HG02642 (cell line): ENCODE data around the gene SHLD1.

Experiments used
- ATAC-seq: cut with Tn5 transposase; IDR thresholded peaks from one replicate; pipeline ENCODE4 v1.9.1; 2021; ENCODE audit warnings: mild to moderate bottlenecking; ENCODE audit not compliant: unreplicated experiment, poor library complexity

The SHLD1 gene

DNA sequence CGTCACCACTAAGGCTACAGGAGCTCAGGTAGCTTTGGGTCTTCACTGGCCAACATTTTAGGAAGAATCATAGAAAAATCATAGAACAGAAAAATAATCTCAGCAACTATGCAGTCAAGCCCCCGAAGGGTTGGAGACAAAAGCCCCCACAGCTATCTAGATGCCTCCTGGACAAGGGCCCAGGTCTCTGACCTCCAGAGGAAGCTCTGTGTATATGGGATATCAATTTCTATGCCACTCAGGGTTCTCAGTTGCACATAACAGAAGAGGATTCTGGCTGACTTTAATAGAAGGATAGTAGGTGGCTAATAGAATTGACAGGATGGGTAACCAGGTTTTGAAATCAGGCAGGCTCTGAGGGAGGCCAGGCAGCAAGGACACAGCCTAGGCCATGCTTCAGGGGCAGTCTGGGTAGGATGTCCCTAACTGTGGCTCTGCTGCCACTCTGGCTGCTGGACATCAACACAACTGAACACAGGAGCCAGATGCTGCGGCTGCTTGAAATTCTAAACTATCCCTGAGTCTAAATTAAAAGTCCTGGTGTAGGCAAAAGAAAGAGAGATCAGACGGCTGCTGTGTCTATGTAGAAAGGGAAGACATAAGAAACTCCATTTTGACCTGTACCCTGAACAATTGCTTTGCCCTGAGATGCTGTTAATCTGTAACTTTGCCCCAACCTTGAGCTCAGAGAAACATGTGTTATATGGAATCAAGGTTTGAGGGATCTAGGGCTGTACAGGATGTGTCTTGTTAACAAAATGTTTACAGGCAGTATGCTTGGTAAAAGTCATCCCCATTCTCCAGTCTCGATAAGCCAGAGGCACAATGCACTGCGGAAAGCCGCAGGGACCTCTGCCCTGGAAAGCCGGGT lies 134.5 kb downstream of the SHLD1 start:
- ATAC-seq, result no peak

DNA sequence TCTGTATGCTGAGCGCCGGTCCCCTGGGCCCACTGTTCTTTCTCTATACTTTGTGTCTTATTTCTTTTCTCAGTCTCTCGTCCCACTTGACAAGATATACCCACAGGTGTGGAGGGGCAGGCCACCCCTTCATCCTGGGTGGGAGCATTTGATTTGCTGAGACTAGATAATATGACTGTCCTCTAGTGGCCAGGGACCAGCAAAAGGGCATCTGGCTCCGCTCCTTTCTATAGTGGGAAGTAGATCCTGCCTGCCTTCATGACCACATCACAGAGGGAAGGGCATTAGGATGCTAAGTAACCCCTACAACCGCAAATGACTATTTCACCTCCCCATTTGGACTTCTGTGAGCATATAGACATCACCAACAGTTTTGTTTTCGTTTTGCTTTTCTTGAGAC lies 135.7 kb downstream of the SHLD1 start:
- ATAC-seq, result no peak

DNA sequence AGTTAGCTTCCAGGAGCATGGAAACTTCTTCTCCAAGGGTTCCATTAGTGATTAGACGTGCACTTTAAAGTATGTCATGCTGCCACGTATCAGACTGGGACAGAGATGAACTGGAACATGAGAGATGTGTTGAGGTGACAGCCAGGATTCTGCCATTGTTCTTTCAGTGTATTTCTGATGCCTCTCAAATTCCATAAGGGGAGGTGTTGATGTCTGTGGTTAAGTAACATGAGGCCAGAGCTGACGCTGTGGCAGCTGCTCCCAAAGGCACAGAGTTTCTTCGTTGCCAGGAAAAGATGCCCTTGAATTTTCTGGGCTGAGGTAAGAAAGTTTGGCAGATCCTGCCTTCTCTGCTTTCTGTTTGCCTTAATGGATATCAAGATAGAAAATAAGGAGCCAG lies 136.6 kb downstream of the SHLD1 start:
- no peak for ATAC-seq

DNA sequence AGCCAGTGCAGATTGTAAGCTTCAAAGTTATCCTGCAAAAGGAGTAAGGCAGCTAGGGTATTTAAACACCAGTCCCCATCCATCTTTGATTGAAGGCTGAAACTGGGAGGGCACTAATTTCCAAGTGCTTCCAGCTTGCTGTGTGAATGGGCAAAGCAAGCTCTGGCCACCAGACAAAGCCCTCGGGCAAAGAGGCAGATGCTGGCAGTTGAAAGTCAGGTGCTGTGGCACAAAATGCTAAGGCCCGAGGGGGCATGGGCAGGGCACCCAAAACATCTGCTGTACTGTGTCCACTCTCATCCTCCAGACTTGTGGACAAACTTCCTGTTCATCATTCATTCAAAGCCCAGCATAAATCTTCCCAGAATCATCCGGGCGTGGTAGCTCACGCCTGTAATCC lies 137.2 kb downstream of the SHLD1 start:
- ATAC-seq, result no peak

DNA sequence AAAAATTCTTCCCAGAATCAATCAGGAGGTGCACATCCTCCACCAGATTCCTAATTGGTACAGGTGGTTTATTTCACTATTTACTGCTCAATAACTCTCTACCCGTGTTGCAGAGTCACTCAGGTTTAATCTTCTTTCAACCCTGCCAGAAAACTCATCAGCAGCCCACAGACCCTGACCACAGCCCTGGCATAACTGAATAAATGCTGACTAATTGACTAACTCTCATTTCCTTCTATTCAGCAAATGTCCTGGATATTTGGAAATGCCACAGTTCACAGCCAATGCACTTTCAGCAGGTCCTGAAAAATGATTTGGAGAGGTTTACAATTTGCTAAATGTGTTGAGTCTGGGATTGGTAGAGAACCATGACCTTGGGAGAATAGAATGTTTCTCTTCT lies 137.8 kb downstream of the SHLD1 start:
- ATAC-seq, result no peak

DNA sequence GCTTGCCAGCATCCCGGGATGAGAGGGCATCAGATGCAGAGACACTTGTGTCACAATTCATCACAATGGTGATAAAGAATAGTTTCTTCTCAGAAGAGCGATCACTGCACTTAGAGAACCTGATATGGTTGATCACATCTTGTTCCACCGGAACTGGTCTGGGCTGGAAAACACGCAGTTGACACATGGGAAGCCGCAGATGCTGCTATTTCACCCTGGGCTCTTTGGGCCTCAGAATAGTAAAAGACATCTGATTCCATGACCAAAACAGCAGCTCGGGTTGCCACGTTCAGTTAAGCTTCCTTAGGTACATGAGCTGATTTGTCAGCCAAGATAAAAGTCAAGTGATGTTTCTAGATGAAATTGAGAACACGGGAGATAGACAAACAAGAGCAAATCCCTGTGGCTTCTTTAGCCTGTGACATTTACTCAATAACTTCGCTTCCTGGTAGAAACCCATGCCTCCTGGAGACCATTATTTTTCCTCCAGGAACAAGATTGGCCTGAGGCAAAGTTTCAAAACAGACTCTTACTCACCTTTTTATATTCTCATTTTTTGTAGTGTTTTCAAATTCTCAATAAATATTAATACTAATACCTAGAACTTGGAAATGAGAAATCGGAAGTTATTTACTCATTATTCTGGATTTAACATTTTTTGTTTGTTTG lies 140.7 kb downstream of the SHLD1 start:
- ATAC-seq, result no peak

DNA sequence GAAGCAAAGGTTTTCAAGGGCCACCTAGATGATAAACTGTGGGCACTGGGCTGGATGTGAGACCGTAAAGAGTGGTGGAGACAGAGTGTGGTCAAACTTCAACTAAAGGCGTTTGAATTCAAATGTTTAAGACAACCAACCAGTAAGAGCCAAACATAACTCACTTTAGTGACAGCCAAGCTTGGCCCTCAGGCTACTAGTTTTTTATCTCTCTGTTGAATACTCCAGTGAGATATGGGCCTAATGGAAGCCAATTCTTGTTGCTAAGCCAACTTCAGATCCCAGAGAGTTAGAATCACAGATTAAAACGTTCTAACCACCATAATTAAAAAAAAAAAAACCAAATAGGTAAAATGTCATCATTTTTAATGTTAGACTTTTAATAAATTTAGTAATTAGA lies 142.9 kb downstream of the SHLD1 start:
- ATAC-seq, result no peak

DNA sequence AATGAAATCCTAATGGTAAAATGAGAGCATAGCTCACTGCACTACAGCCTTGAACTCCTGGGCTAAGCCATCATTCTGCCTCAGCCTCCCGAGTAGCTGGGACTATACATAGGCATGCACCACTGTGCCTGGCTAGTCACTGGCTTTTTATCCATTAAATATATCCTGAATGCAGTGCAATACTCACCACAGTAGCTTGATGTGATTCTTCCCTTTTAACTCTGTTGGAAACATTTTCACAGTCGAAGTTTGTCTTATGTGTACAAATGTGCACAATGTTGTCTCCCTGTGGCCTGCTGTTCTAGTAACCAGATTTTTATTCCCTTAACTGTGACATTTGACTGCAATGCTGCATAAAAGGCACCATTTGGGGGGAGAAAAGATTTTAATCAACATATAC lies 143.4 kb downstream of the SHLD1 start:
- ATAC-seq, result no peak

DNA sequence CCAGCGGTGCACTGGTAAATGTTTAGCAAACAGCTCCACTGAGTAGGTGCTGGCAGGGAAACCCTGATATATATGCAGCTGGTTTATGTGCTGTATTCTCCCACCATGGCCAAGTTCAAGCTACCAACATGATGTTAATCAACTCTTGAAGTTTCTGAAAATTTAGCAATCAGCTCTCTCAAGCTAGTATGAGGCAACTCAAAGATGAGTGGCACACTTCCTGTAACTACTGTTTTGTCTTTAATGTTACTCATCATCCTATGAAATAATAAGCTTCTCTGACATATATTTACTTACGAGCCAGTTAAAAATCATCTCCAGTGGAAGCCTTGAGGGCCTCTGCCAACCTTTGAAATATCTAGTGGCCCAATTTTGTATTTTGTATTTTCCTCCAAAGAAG lies 145.4 kb downstream of the SHLD1 start:
- no peak for ATAC-seq

DNA sequence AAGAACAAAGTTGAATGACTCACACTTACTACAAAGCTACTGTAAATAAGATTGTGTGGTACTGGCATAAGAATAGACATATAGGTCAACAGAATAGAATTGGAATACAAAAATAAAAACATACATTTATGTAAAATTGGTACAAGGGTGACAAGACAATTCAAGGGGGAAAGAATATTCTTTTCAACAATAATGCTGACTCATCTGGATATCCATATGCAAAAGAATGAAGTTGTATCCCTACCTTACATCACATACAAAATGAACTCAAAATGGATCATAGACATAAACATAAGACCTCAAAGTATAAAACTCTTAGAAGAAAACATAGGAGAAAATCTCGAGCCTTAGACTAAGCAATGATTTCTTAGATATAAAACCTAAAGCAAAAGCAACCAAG lies 149.2 kb downstream of the SHLD1 start:
- ATAC-seq, result no peak

DNA sequence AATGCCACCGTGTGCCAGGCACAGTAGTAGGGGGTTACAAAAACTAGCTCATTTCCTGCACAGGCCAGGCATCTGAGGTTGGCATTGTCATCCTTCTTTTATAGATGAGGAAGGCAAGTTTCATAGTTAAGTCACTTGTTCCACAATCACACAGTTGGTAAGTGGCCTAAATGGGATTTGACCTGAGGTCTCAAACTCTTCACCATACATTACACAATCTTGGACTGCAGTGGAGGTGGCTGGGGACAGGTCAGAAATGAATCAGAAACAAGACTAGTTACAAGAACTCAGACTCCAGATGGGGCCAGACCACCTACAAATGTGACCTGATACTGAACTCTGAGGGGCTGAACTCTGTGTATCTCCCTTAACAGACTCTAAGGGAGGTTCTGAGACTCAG lies 150.7 kb downstream of the SHLD1 start:
- ATAC-seq, result no peak

DNA sequence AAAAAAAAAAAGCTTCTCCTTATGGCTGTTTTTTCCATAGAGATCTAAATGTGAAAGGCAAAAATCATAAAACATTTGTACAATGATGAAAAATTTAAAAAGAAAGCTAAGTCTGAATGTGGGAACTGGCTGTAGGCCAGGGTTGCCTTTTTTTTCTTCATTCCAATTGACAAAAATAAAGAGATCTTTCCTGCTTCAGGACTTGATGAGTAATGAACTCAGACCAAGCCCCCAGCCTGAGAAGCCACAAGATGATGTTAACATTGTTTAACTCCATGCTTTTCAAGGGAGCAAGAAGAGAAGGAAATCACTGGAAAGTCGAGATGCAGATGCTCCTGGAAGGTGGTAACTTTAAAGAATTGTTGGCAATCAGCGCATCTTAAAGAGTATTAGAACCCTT lies 158.8 kb downstream of the SHLD1 start:
- no peak for ATAC-seq

DNA sequence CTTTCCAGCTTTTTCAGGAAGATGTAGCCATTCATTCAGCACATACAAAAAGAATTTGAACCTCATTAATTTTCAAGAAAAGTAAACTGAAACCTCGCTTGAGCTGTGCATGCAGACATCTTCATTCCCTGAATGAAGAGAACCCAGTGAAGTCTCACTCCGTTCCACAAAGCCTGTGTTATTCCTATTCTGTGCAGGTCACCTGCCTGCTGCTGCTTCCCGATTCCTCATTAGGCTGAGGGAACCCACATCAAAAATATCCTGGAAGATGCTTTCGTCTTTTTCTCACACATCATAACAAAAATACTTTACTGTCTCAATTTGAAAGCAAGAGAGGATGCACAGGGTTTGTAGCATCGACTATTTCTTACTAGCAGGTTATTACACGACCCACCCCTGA lies 160.0 kb downstream of the SHLD1 start:
- ATAC-seq, result no peak

DNA sequence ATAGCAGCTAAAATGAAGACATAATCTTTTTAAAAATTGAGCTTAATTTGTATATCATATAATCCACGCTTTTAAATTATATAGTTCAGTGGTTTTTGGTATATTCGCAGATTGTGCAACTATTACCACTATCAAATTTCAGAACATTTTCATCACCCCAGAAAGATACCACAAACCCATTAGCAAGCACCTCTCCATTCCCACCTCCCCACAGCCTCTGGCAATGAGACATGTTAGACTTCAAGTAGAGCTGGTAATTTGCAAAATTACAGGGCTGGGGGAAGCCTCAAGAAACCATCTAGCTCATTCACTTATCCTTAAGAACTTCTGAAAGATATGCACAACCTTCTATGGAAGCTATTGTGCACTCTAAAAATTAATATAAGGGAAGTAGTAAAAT lies 163.0 kb downstream of the SHLD1 start:
- ATAC-seq, result no peak
